Lower leg skin (tissue), 3 donors: Measurements from ENCODE around the gene LRP1B.

Source experiments
- CTCF ChIP-seq, 3 donors: fragments of 450-650 bp; IDR thresholded peaks; one replicate each; pipeline ENCODE4 v1.5.1; 2016; ENCODE audit warnings: antibody characterized with exemption in 3 of 3, mild to moderate bottlenecking in 3 of 3, moderate library complexity in 2 of 3
- POLR2A ChIP-seq, 2 donors: fragments of 450-650 bp; IDR thresholded peaks; one replicate each; pipeline ENCODE4 v1.6.1; 2016 to 2017; ENCODE audit warnings: antibody characterized with exemption in 2 of 2, mild to moderate bottlenecking in 1 of 2, moderate library complexity in 1 of 2

- TF ChIP-seq POLR2A (IDR thresholded peaks at IDR 0.05) (no peak), CTCF (IDR thresholded peaks at IDR 0.05) (no peak)
Measured at GRCh38 chr2:140601342-140601741, 1529.5 kb downstream of the LRP1B start.
